T-helper 9 cell (primary cell): Measurements from ENCODE around the gene A3GALT2.
A peak's percentile ranks its signal among the peaks of the same experiment; 100 is the strongest.
"Not testable (repeated sequence)": the region's sequence is repeated elsewhere in the genome, so short reads cannot be mapped to it uniquely, and the experiment has no call there.

ENCODE experiments used
- DNase-seq: peaks from one replicate; pipeline ENCODE4 v3.0.0-alpha.2; 2020

A3GALT2 gene

DNA sequence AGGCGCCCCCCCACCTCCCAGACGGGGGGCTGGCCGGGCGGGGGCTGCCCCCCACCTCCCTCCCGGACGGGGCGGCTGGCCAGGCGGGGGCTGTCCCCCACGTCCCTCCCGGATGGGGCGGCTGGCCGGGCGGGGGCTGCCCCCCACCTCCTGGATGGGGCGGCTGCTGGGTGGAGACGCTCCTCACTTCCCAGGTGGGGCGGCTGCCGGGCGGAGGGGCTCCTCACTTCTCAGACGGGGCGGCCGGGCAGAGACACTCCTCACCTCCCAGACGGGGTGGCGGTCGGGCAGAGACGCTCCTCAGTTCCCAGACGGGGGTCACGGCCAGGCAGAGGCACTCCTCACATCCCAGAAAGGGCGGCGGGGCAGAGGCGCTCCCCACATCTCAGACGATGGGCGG is 11.5 kb downstream of the A3GALT2 start:
- DNase-seq: not testable (repeated sequence)

- no peak for DNase-seq
Observed at GRCh38 chr1:33307494-33307864, 13.4 kb downstream of the A3GALT2 start.

DNA sequence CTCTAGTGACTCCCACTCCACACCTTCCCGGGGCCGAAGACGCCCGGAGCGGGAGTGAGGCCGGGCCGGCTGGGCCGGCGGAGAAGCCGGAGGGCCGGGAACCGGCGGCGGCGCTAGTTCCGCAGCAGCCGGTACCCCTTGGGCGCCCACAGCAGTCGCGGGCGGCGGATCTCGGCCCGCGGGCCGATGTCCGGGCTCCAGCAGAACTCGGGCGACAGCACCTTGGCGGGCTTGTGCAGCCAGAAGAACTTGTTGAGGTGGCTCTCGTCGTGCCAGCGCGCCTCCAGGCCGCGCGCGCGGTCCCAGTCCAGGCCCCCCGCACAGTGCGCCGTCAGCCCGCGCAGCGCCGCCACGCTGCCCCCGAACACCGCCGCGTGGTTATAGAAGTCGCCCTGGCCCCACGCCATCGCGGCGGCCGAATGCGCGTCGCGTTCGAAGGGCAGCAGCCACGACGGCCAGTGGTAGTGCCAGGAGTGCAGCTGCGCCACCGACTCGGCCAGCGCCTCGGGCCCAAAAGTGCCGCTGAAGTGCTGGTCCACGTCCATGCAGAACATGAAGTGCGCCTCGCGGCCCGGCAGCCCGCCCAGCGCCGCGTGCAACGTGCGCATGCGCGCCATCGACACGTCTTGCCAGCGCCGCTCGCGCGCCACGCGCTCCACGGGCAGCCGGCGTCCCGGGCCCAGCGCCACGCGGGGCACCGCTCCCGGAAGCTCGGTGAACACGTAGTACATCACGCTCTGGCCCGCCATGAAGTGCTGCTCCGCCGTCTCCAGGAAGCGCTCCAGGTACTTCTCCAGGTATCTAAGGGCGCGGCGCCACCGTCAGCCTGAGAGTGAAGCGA is 14.0 kb downstream of the A3GALT2 start:
- no peak for DNase-seq

- no peak for DNase-seq
Observed at GRCh38 chr1:33305816-33306652, 14.9 kb downstream of the A3GALT2 start.

DNA sequence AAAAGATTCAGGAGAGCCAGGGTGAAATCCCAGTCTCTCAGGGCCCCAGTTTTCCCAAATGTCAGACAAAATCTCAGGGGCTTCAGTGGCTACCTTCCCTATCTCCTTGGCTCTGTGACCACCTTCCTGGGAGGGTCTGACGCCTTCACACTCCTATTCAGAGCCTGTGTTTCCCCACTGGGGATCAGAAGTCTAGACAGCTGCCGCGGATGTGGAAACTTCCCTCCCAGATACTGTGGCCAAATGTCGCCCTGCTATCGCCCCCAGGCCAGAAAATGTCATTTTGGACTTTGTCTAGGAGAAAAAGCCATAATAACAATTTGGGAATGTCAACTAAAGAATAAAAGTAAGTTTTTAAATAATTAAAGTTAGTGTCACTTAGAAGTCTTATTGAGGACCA is 15.9 kb downstream of the A3GALT2 start:
- DNase-seq: no peak

- no peak for DNase-seq
Observed at GRCh38 chr1:33302325-33302724, 18.6 kb downstream of the A3GALT2 start.

GRCh38 chr1:33301273-33301984 is 19.5 kb downstream of the A3GALT2 start:
- no peak for DNase-seq

DNA sequence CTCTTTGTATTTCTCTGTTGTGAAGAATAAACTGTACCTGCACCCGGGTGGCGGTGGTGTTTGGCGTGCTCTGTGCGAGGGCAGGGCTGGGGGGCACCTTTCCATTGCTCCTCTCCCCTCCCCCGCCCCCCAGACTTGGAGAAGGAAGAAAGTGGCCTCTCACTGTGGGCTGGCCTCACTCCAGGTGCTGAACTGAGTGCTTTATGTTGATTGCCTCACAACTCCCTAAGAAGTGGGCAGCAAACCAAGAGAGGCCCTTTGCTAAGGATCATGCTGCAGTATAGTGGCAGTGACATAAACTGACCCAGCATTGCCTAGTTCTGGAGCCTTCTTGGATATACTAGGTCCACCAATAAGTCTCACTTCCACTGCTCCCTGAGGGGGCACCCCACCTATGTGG is 20.2 kb downstream of the A3GALT2 start:
- DNase-seq: no peak

- DNase-seq: no peak
Observed at GRCh38 chr1:33299461-33300155, 21.3 kb downstream of the A3GALT2 start.

GRCh38 chr1:33298623-33299277 is 22.1 kb downstream of the A3GALT2 start:
- peak; percentile 37 for DNase-seq

GRCh38 chr1:33297911-33298622 is 22.8 kb downstream of the A3GALT2 start:
- no peak for DNase-seq

GRCh38 chr1:33296824-33297223 is 24.1 kb downstream of the A3GALT2 start:
- no peak for DNase-seq

DNA sequence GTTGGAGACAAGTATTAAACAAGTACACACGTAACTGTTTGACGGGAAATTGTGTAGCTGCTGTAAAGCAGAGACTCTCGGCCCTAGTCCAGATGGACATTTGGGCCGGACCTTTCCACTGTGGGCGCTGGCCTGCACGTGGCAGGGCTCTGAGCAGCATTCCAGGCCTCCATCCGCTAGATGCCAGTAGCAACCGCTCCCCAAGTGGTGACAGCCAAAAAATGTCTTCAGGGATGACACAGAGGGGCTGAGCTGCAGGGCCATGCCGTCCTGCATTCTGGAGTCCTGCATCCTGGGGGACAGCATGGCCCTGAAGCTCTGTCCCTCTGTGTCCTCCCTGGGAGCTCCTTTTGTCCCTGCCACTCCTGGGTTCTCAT is 24.8 kb downstream of the A3GALT2 start:
- DNase-seq: no peak

GRCh38 chr1:33295450-33296081 is 25.3 kb downstream of the A3GALT2 start:
- peak; percentile 86 for DNase-seq

DNA sequence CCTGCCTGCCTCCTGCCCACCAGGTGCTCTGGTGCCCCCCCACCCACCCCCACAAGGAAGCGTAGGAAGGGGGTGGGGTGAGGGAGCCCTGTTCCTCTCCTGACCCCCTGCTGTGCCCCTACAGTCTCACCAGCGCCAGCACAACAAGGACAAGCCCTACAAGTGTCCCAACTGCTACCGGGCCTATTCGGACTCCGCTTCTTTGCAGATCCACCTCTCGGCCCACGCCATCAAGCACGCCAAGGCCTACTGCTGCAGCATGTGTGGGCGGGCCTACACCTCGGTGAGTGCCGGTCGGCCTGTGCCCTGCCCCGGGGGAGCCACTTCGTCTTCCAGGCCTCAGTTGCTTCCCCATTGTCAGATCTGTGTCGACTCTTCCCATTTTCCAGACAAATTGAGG is 25.9 kb downstream of the A3GALT2 start:
- no peak for DNase-seq

DNA sequence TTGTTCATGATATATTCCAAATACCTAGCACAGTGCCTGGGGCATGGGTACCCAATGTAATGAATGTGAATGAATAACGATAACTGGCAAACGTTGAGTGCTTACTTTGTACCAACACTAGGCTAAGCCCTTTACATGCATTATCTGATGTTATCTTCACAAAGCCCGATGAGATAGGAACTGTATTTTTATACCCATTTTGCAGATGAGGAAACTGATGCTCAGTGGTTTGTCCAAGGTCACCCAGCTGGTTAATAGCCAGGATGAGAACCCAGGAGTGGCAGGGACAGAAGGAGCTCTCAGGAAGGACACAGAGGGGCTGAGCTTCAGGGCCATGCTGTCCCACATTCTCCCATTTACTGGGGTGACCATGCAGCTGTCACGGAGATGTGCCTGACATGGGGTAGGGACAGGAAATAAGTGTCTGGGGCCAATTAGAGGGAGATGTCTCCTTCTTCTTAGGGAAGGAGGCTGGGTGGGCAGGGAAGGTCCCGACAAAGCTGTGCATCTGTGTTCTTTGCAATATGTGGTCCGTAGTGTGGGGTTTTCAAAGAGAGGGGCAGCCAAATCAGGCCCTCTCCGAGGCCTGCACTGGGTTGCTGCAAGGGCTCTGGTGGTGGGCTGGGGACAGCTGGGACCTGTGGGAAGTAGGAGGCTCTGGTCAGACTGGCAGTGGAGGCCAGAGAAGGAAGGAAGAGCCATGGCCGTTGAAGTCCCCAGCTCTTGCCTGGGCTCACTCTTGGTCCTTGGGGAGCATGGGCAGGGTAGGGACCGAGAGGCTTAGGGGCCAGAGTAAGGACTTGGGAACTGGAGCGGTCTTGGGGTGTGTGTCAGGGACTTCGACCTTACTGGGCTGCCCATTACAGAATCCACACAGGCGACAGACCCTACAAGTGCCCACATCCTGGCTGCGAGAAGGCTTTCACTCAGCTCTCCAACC is 26.6 kb downstream of the A3GALT2 start:
- no peak for DNase-seq

GRCh38 chr1:33292726-33293340 is 28.1 kb downstream of the A3GALT2 start:
- DNase-seq: no peak

DNA sequence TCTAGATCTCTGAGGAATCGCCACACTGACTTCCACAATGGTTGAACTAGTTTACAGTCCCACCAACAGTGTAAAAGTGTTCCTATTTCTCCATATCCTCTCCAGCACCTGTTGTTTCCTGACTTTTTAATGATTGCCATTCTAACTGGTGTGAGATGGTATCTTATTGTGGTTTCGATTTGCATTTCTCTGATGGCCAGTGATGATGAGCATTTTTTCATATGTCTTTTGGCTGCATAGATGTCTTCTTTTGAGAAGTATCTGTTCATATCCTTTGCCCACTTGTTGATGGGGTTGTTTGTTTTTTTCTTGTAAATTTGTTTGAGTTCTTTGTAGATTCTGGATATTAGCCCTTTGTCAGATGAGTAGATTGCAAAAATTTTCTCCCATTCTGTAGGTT is 30.3 kb downstream of the A3GALT2 start:
- DNase-seq: not testable (repeated sequence)

DNA sequence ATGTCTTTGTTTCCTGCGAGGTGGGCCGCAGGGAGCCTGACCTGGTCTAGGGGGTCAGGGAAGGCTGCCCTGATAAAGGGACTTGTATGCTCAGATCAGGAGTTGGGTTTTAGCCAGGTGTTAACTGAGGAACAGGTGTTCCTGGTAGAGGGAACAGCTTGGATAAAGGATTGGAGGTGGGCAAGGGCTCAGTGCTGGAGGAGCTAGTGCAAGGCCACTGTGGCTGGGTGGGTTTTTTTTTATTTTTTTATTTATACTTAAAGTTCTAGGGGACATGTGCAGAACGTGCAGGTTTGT is 31.1 kb downstream of the A3GALT2 start:
- no peak for DNase-seq
